NCI-H1105 treated with DMSO at 0.1 percent for 48 hours (cell line): Measurements from ENCODE around the gene TMEM207.
A peak's percentile ranks its signal among the peaks of the same experiment; 100 is the strongest.

ENCODE experiments used
- DNase-seq: peaks from one replicate; lab custom pipeline; 2025; lab: John Stamatoyannopoulos, UW

Gene TMEM207

GRCh38 chr3:190444006-190444405 is 5.7 kb downstream of the TMEM207 start:
- DNase-seq: no peak

GRCh38 chr3:190443257-190443656 is 6.4 kb downstream of the TMEM207 start:
- no peak for DNase-seq

- no peak for DNase-seq
These were observed 7.5 kb downstream of the TMEM207 start for GRCh38 chr3:190442240-190442639.

GRCh38 chr3:190436331-190436730 is 13.4 kb downstream of the TMEM207 start:
- no peak for DNase-seq

- DNase-seq: no peak
These were observed 14.1 kb downstream of the TMEM207 start for GRCh38 chr3:190435618-190436017.

GRCh38 chr3:190433626-190434025 is 16.1 kb downstream of the TMEM207 start:
- no peak for DNase-seq

- no peak for DNase-seq
These were observed 17.5 kb downstream of the TMEM207 start for GRCh38 chr3:190432216-190432615.

- DNase-seq: no peak
These were observed 18.8 kb downstream of the TMEM207 start for GRCh38 chr3:190430906-190431305.

GRCh38 chr3:190429681-190430080 is 20.0 kb downstream of the TMEM207 start:
- no peak for DNase-seq

- DNase-seq: no peak
These were observed 22.7 kb downstream of the TMEM207 start for GRCh38 chr3:190426806-190427507.

GRCh38 chr3:190425833-190426232 is 23.9 kb downstream of the TMEM207 start:
- no peak for DNase-seq

- DNase-seq: peak; percentile 89
These were observed 24.9 kb downstream of the TMEM207 start for GRCh38 chr3:190424478-190425439.

- no peak for DNase-seq
These were observed 25.6 kb downstream of the TMEM207 start for GRCh38 chr3:190424108-190424477.

GRCh38 chr3:190414297-190414696 is 35.4 kb downstream of the TMEM207 start:
- DNase-seq: no peak

GRCh38 chr3:190404715-190405114 is 45.0 kb downstream of the TMEM207 start:
- no peak for DNase-seq

GRCh38 chr3:190401963-190402362 is 47.7 kb downstream of the TMEM207 start:
- no peak for DNase-seq

- DNase-seq: no peak
These were observed 50.0 kb downstream of the TMEM207 start for GRCh38 chr3:190399677-190400076.

GRCh38 chr3:190397889-190398288 is 51.8 kb downstream of the TMEM207 start:
- DNase-seq: no peak

- no peak for DNase-seq
These were observed 53.7 kb downstream of the TMEM207 start for GRCh38 chr3:190396001-190396400.

- DNase-seq: no peak
These were observed 61.0 kb downstream of the TMEM207 start for GRCh38 chr3:190388703-190389102.

GRCh38 chr3:190387578-190388213 is 62.0 kb downstream of the TMEM207 start, which contains the start of gene CLDN16:
TSS of gene CLDN16 (plus strand) at chr3:190388163. CDS start at chr3:190388330, 167 bp downstream.
- no peak for DNase-seq
